ENCODE results near the gene ENOX1. TPM values are rescaled to one million over a fixed set of nuclear protein-coding genes. Genes with fewer than 3 reads are reported as not detected.
A peak's percentile ranks its signal among the peaks of the same experiment; 100 is the strongest.

Gene ENOX1
- total RNA-seq, 1 donor from 2014 or later = 8.7 TPM

- H3K36me3 Mint-ChIP-seq (ENCODE audit: unreplicated experiment) = no peaks in the 10 kb centered on the region
- no peak overlapping the region for H3K4me3 Mint-ChIP-seq (ENCODE audit: unreplicated experiment)
- H3K27ac Mint-ChIP-seq (ENCODE audit: unreplicated experiment) = no peak overlapping the region
- DNase-seq = no peak
- peaks cover 31% of the 10 kb centered on the region for H3K4me1 Mint-ChIP-seq (ENCODE audit: low read depth, unreplicated experiment)
- H3K9me3 Mint-ChIP-seq (ENCODE audit: unreplicated experiment) = no peaks in the 10 kb centered on the region
- TF ChIP-seq CTCF (IDR thresholded peaks at IDR 0.05; ENCODE audit: partially characterized antibody, unreplicated experiment) = no peak
- H3K27me3 Mint-ChIP-seq (ENCODE audit: unreplicated experiment) = peaks cover 3% of the 10 kb centered on the region
Measured at GRCh38 chr13:43316281-43316680, 470.5 kb downstream of the ENOX1 start.

GRCh38 chr13:43315522-43315921, 471.2 kb downstream of the ENOX1 start:
- H3K9me3 Mint-ChIP-seq (ENCODE audit: unreplicated experiment) = no peaks in the 10 kb centered on the region
- peaks cover 33% of the 10 kb centered on the region for H3K4me1 Mint-ChIP-seq (ENCODE audit: low read depth, unreplicated experiment)
- H3K27me3 Mint-ChIP-seq (ENCODE audit: unreplicated experiment) = peaks cover 3% of the 10 kb centered on the region
- H3K4me3 Mint-ChIP-seq (ENCODE audit: unreplicated experiment) = no peak overlapping the region
- TF ChIP-seq CTCF (IDR thresholded peaks at IDR 0.05; ENCODE audit: partially characterized antibody, unreplicated experiment) = no peak
- no peak for DNase-seq
- H3K36me3 Mint-ChIP-seq (ENCODE audit: unreplicated experiment) = no peaks in the 10 kb centered on the region
- no peak overlapping the region for H3K27ac Mint-ChIP-seq (ENCODE audit: unreplicated experiment)

GRCh38 chr13:43309311-43309710, 477.5 kb downstream of the ENOX1 start:
- Mint-ChIP-seq H3K27ac (ENCODE audit: unreplicated experiment) (no peak overlapping the region), H3K4me1 (ENCODE audit: low read depth, unreplicated experiment) (peaks cover 25% of the 10 kb centered on the region), H3K27me3 (ENCODE audit: unreplicated experiment) (no peaks in the 10 kb centered on the region), H3K36me3 (ENCODE audit: unreplicated experiment) (no peaks in the 10 kb centered on the region), H3K4me3 (ENCODE audit: unreplicated experiment) (no peak overlapping the region), H3K9me3 (ENCODE audit: unreplicated experiment) (peaks cover 2% of the 10 kb centered on the region)
- TF ChIP-seq CTCF (IDR thresholded peaks at IDR 0.05; ENCODE audit: partially characterized antibody, unreplicated experiment) = no peak
- no peak for DNase-seq

GRCh38 chr13:43307921-43308433, 478.8 kb downstream of the ENOX1 start:
- no peak for DNase-seq

More at GRCh38 chr13:43307921-43308433, 478.8 kb downstream of the ENOX1 start:
- TF ChIP-seq CTCF (IDR thresholded peaks at IDR 0.05; ENCODE audit: partially characterized antibody, unreplicated experiment) = no peak
- Mint-ChIP-seq H3K36me3 (ENCODE audit: unreplicated experiment) (no peaks in the 10 kb centered on the region), H3K27ac (ENCODE audit: unreplicated experiment) (peak overlapping the region; percentile 4), H3K27me3 (ENCODE audit: unreplicated experiment) (no peaks in the 10 kb centered on the region), H3K4me1 (ENCODE audit: low read depth, unreplicated experiment) (peaks cover 28% of the 10 kb centered on the region), H3K4me3 (ENCODE audit: unreplicated experiment) (no peak overlapping the region), H3K9me3 (ENCODE audit: unreplicated experiment) (peaks cover 2% of the 10 kb centered on the region)
